Measurements from ENCODE around the gene WAS.
"Not testable (repeated sequence)": the region's sequence is repeated elsewhere in the genome, so short reads cannot be mapped to it uniquely, and the experiment has no call there.

Gene WAS

GRCh38 chrX:48649102-48649501 lies 34.5 kb upstream of the WAS start:
- Histone ChIP-seq H3K36me3 (ENCODE audit: low read depth) (no peaks in the 10 kb centered on the region), H3K27ac (ENCODE audit: poor library complexity, severe bottlenecking) (no peak overlapping the region), H3K4me3 (ENCODE audit: severe bottlenecking) (no peak overlapping the region), H3K4me1 (ENCODE audit: insufficient read depth, poor library complexity, severe bottlenecking) (no peaks in the 10 kb centered on the region), H3K9me3 (ENCODE audit: severe bottlenecking) (no peaks in the 10 kb centered on the region), H3K27me3 (ENCODE audit: insufficient read depth, poor library complexity, severe bottlenecking) (no peaks in the 10 kb centered on the region)
- ATAC-seq (ENCODE audit: low read depth) (peak; percentile 55; the same call in 2 of the 3 replicates), DNase-seq (ENCODE audit: low spot score) (no peak)
- TF ChIP-seq CTCF (IDR thresholded peaks at IDR 0.05; ENCODE audit: poor library complexity, severe bottlenecking): no peak

- not testable (repeated sequence) for H3K9me3 ChIP-seq (ENCODE audit: severe bottlenecking); DNase-seq (ENCODE audit: low spot score); H3K36me3 ChIP-seq (ENCODE audit: low read depth); H3K4me1 ChIP-seq (ENCODE audit: insufficient read depth, poor library complexity, severe bottlenecking); H3K27ac ChIP-seq (ENCODE audit: poor library complexity, severe bottlenecking); H3K27me3 ChIP-seq (ENCODE audit: insufficient read depth, poor library complexity, severe bottlenecking); ATAC-seq (ENCODE audit: low read depth); H3K4me3 ChIP-seq (ENCODE audit: severe bottlenecking)
Observed at GRCh38 chrX:48652055-48652579, 31.5 kb upstream of the WAS start.

- not testable (repeated sequence) for H3K36me3 ChIP-seq (ENCODE audit: low read depth); H3K27ac ChIP-seq (ENCODE audit: poor library complexity, severe bottlenecking); ATAC-seq (ENCODE audit: low read depth); H3K9me3 ChIP-seq (ENCODE audit: severe bottlenecking); H3K4me3 ChIP-seq (ENCODE audit: severe bottlenecking); DNase-seq (ENCODE audit: low spot score); H3K4me1 ChIP-seq (ENCODE audit: insufficient read depth, poor library complexity, severe bottlenecking); H3K27me3 ChIP-seq (ENCODE audit: insufficient read depth, poor library complexity, severe bottlenecking)
Observed at GRCh38 chrX:48654746-48655145, 28.9 kb upstream of the WAS start.

GRCh38 chrX:48659686-48660085 lies 23.9 kb upstream of the WAS start:
- H3K27ac ChIP-seq (ENCODE audit: poor library complexity, severe bottlenecking); ATAC-seq (ENCODE audit: low read depth); H3K9me3 ChIP-seq (ENCODE audit: severe bottlenecking); H3K4me3 ChIP-seq (ENCODE audit: severe bottlenecking); H3K27me3 ChIP-seq (ENCODE audit: insufficient read depth, poor library complexity, severe bottlenecking); H3K4me1 ChIP-seq (ENCODE audit: insufficient read depth, poor library complexity, severe bottlenecking); DNase-seq (ENCODE audit: low spot score); H3K36me3 ChIP-seq (ENCODE audit: low read depth): not testable (repeated sequence)

GRCh38 chrX:48663241-48663640 lies 20.4 kb upstream of the WAS start:
- Histone ChIP-seq H3K4me1 (ENCODE audit: insufficient read depth, poor library complexity, severe bottlenecking) (no peaks in the 10 kb centered on the region), H3K36me3 (ENCODE audit: low read depth) (no peaks in the 10 kb centered on the region), H3K4me3 (ENCODE audit: severe bottlenecking) (no peak overlapping the region), H3K9me3 (ENCODE audit: severe bottlenecking) (no peaks in the 10 kb centered on the region), H3K27me3 (ENCODE audit: insufficient read depth, poor library complexity, severe bottlenecking) (no peaks in the 10 kb centered on the region), H3K27ac (ENCODE audit: poor library complexity, severe bottlenecking) (no peak overlapping the region)
- no peak for TF ChIP-seq CTCF (IDR thresholded peaks at IDR 0.05; ENCODE audit: poor library complexity, severe bottlenecking)
- DNase-seq (ENCODE audit: low spot score) (no peak), ATAC-seq (ENCODE audit: low read depth) (no peak)

- no peaks in the 10 kb centered on the region for H3K36me3 ChIP-seq (ENCODE audit: low read depth)
- DNase-seq (ENCODE audit: low spot score): no peak
- TF ChIP-seq CTCF (IDR thresholded peaks at IDR 0.05; ENCODE audit: poor library complexity, severe bottlenecking): no peak
- H3K9me3 ChIP-seq (ENCODE audit: severe bottlenecking): no peaks in the 10 kb centered on the region
- no peak overlapping the region for H3K4me3 ChIP-seq (ENCODE audit: severe bottlenecking)
- ATAC-seq (ENCODE audit: low read depth): no peak
- H3K27ac ChIP-seq (ENCODE audit: poor library complexity, severe bottlenecking): no peak overlapping the region
- H3K27me3 ChIP-seq (ENCODE audit: insufficient read depth, poor library complexity, severe bottlenecking): no peaks in the 10 kb centered on the region
- no peaks in the 10 kb centered on the region for H3K4me1 ChIP-seq (ENCODE audit: insufficient read depth, poor library complexity, severe bottlenecking)
Observed at GRCh38 chrX:48664156-48664555, 19.4 kb upstream of the WAS start.
